ENCODE data around the gene GRAP2.

- TF ChIP-seq CTCF (IDR thresholded peaks at IDR 0.05): no peak
- no peak for TF ChIP-seq POLR2A (IDR thresholded peaks at IDR 0.05)
Measured at GRCh38 chr22:39910876-39911613, 10.2 kb downstream of the GRAP2 start.

Measured in uterus (tissue), 2 donors.